Retinal pigment epithelial cell (primary cell): Measurements from ENCODE around the gene CRYZL1.

Experiments used
- DNase-seq: peaks from one replicate; pipeline ENCODE4 v3.0.0-alpha.2; 2010; ENCODE audit warnings: low read depth
- H3K4me3 ChIP-seq: 2 replicates; pipeline ENCODE4 v1.5.1; 2011; ENCODE audit warnings: mild to moderate bottlenecking, low read length, control low read depth, moderate library complexity
- TF ChIP-seq, protein P1 (sequence below): conservative IDR thresholded peaks from 2 replicates; pipeline ENCODE4 v1.5.1; 2011; ENCODE audit warnings: low read depth, low read length, control low read depth, inconsistent platforms

CRYZL1 gene

DNA sequence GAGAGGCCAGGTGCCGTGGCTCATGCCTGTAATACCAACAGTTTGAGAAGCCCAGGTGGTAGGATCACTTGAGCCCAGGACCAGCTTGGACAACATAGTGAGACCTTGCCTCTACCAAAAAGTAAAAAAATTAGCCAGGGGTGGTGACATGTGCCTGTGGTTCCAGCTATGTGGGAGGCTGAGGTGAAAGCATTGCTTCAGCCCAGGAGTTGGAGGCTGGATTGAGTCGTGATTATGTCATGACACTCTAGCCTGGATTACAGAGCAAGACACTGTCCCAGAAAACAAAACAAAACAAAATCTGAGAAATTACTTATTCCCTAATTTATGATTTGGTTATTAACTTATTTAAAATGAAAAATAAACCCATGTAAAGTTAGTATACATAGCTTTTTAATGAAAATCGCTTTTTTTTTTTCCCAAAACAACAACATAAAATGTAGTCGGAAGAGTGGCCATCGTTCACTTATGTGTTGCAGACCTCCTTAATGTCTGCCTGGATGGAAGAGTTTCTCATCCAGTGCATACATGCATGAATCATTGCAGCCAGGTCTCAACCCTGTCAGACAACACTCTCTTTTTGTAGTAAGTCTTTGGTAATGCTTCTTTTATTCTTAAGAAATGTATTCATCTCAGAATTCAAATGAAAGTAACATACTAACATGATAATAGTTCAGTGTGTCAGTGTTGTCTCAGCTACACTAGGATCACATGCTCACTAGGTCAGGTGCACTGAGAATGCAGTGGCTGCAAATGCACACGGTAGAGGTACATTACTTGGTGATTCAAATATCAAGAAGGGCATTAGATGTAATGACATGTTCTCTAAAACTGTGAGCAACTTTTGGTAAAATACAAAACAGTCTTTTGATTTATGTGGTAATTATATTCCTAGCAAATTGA lies 28.8 kb upstream of the CRYZL1 start:
- no peak for DNase-seq
- H3K4me3 ChIP-seq = no peak overlapping the region
- TF ChIP-seq, protein P1, sequence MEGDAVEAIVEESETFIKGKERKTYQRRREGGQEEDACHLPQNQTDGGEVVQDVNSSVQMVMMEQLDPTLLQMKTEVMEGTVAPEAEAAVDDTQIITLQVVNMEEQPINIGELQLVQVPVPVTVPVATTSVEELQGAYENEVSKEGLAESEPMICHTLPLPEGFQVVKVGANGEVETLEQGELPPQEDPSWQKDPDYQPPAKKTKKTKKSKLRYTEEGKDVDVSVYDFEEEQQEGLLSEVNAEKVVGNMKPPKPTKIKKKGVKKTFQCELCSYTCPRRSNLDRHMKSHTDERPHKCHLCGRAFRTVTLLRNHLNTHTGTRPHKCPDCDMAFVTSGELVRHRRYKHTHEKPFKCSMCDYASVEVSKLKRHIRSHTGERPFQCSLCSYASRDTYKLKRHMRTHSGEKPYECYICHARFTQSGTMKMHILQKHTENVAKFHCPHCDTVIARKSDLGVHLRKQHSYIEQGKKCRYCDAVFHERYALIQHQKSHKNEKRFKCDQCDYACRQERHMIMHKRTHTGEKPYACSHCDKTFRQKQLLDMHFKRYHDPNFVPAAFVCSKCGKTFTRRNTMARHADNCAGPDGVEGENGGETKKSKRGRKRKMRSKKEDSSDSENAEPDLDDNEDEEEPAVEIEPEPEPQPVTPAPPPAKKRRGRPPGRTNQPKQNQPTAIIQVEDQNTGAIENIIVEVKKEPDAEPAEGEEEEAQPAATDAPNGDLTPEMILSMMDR = no peak

DNA sequence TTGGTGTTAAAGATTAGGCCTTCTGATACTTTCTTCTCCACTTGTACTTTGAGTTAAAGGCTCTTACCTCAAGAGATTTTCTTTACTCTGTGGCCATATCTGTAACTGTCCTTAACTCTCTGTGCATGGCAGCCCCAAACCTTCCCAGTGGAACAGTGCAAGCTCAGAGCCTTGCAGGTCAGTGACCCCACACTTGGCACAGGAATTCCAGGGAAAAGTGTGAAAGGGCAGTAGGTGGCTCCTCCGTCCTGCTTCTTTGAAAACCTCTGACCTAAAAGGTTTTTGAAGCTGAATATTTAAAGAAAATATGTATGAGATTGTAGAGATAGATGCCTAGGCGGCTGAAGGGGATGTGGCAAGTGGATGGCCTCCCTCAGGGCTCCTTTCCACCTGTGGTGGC lies 27.1 kb upstream of the CRYZL1 start:
- no peak for DNase-seq
- TF ChIP-seq, protein P1 = no peak
- no peak overlapping the region for H3K4me3 ChIP-seq

DNA sequence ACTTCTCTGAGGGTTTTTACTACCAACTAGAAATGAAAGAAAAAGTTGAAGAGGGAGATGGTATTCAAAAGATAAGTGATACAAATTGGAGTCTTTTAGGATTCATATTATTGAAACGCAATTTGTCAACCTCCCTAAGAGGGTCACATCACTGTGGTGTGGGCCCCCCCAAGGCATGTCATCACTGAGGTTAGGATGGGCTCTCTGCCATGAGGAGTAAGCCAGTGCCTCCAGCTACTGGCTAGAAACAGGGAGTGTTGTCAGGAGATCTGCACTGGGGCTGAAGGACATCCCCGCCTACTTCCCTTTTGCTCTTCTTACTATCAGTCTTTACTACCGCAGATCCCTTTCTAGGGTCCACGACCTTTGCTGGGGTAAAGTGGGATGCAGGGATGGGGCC lies 26.6 kb upstream of the CRYZL1 start:
- no peak for DNase-seq
- no peak overlapping the region for H3K4me3 ChIP-seq
- TF ChIP-seq, protein P1 = no peak

DNA sequence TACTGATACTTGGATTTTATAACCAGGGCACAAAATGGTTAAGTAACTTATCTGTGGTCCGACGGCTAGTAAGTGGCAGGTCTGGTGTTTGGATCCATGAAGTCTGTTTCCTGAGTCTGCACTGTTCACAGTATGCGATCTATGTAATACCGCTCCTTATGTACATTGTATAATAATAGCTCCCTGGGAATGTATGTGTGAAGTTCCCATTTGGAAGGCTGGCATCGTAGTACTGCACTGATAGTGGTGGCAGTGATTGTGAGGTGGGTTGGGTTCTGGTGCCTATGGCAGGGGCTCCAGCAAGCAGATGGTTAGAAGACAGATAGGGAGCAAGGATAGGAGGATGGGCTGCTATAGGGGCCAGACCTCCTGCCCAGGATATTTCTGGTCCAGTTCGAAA lies 26.1 kb upstream of the CRYZL1 start:
- TF ChIP-seq, protein P1 = no peak
- no peak overlapping the region for H3K4me3 ChIP-seq
- no peak for DNase-seq

DNA sequence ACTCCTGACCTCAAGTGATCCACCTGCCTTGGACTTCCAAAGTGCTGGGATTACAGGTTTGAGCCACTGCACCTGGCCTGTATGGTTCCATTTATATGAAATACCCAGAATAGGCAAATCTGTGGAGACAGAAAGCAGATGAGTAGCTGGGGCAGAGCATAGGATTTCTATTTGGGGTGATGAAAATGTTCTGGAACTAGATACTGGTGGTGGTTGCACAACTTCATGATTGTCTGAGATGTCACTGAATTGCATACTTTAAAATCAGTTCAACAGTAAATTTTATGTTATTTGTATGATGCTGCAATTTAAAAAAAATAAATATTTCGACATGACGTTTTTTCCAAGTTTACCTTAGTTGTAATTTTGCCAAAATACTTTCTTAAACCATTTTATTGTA lies 24.6 kb upstream of the CRYZL1 start:
- DNase-seq = no peak
- H3K4me3 ChIP-seq = no peak overlapping the region
- TF ChIP-seq, protein P1 = no peak

DNA sequence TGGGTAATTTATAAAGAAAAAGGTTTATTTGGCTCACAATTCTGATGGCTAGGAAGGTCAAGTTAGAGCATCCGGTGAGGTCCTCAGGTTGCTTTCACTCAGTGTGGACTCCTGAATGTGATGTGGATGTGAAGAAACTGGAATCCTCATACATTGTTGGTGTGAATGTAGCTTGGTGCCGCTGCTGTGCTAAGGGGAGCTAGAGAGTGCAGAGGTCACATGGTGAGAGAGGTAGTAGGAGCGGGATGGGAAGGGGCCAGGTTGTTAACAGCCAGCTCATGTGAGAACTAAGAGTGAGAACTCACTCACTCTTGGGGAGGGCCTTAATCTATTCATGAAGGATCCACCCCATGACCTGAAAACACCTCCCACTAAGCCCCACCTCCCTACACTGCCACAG lies 22.6 kb upstream of the CRYZL1 start:
- TF ChIP-seq, protein P1 = no peak
- no peak overlapping the region for H3K4me3 ChIP-seq
- DNase-seq = no peak

DNA sequence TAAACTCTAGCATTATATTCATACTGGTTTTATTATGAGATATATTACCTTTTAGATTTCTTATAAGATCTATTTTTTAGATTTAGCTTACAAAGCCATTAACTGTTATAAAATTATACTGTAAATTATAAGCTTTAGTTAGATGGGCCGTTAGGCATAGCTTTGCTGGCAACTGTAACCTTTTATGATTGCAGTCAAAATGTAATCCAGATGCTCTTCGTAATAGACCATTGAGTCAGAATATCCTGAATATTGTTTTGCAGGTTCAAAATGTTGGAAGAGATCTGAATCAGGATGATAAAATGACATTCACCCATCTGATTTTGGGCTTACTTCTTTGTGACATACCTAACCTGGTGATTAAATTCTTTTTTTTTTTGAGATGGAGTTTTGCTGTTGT lies 21.7 kb upstream of the CRYZL1 start:
- DNase-seq = no peak
- TF ChIP-seq, protein P1 = no peak
- no peak overlapping the region for H3K4me3 ChIP-seq
